ENCODE measurements around the gene CHRM5.

CHRM5 gene

GRCh38 chr15:34102175-34102925 lies 134.1 kb downstream of the CHRM5 start:
- no peak for DNase-seq

GRCh38 chr15:34106423-34106822 lies 138.1 kb downstream of the CHRM5 start:
- no peak for DNase-seq

GRCh38 chr15:34107315-34107714 lies 139.0 kb downstream of the CHRM5 start:
- no peak for DNase-seq

GRCh38 chr15:34109797-34110663 lies 141.7 kb downstream of the CHRM5 start:
- DNase-seq = no peak

DNA sequence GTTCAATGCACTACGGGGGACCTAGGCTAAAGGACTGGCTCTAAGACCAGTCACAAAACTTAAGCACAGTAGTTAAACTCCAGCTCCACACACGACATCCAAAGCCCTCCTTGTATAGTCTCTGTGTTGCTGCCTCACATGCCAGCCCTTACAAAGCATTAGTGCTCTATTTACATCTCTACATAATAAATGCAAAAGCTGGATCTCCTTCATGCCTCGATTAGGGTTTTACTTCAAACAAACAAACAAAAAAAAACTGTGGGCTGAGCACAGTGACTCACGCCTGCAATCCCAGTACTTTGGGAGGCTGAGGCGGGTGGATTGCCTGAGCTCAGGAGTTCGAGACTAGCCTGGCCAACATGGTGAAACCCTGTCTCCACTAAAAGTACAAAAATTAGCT lies 143.2 kb downstream of the CHRM5 start:
- DNase-seq = no peak

GRCh38 chr15:34114215-34114614 lies 145.9 kb downstream of the CHRM5 start:
- DNase-seq = no peak

GRCh38 chr15:34114739-34115138 lies 146.4 kb downstream of the CHRM5 start:
- DNase-seq = no peak

DNA sequence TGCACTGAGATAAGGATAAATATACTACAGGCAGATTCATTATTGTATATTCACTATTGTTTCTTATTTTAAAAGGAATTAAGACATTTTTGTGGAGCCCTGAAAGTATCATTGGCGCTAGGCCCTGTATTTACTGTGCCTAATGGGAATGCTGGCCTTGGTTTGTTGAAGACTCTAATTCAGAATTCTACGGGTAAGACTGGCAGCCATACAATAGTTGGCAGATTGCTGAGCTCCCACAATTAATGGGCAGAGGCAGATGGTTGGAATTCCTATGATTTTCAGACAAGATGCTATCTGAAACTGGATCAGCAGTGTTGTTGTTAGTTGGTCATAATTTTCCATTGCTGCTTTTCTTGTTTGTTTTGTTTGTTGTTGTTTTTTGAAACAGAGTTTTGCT lies 148.3 kb downstream of the CHRM5 start:
- DNase-seq = no peak
